Stimulated activated CD8-positive, alpha-beta memory T cell treated with anti-CD3 and anti-CD28 coated beads, Interleukin-12 subunit alpha, Interleukin-12 subunit beta, amount 100 ng/mL, for 1 hour (primary cell): ENCODE measurements around the gene POLR1E.
"Not testable (repeated sequence)": the region's sequence is repeated elsewhere in the genome, so short reads cannot be mapped to it uniquely, and the experiment has no call there.

Experiments used
- DNase-seq: peaks from one replicate; pipeline ENCODE4 v3.0.0-alpha.2; 2020; ENCODE audit warnings: low read depth

Gene POLR1E

GRCh38 chr9:37464426-37465248 lies 21.1 kb upstream of the POLR1E start:
- DNase-seq, result no peak

- peak; percentile 99 for DNase-seq
Measured at GRCh38 chr9:37465249-37466036, 20.3 kb upstream of the POLR1E start, which contains the start of gene ZBTB5. ZBTB5 (minus strand) TSS chr9:37465450; CDS start chr9:37442551, 22,899 bp downstream.

DNA sequence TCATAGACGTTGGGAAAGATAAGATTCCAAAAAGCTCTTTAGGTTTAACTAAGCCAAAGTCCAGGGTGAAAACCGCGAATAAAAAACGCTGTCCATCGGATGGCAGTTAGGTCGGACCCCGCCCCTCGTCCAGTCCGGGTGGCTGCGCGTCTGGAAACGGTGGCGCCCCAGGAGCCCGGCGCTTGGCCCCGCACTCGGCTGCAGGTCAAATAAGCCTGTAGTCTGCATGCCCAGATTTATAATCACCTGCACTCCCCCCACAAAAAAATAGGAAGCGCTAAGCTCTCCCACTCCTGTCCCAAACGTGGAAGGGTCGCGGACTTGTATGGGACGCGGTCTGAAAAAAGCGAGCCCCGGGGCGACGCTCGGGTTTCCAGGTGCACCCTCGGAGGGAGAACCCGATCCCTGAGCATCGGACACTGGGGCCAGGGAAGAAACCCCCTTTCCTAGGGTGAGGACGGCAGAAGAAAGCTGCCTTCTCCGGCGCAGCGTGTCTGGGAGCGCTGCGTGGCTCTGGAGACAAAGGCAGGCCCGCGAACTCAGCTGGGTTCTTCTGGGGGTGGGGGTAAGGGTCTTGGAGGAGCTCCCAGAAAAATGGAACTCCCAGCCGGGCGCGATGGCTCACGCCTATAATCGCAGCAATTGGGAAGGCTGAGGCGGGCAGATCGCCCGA lies 19.6 kb upstream of the POLR1E start:
- no peak for DNase-seq

DNA sequence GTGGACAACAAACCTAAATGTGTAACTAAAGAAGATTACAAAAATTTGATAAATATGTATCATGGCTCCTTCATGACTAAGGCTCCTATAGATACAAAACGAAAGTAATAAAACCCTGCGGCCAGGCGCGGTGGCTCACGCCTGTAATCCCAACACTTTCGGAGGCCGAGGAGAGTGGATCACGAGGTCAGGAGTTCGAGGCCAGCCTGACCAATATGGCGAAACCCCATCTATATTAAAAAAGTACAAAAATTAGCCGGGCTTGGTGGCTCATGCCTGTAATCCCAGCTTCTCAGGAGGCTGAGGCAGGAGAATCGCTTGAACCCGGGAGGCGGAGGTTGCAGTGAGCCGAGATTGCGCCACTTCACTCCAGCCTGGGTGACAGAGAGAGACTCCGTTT lies 18.2 kb upstream of the POLR1E start:
- not testable (repeated sequence) for DNase-seq

GRCh38 chr9:37468620-37469019 lies 17.1 kb upstream of the POLR1E start:
- no peak for DNase-seq

DNA sequence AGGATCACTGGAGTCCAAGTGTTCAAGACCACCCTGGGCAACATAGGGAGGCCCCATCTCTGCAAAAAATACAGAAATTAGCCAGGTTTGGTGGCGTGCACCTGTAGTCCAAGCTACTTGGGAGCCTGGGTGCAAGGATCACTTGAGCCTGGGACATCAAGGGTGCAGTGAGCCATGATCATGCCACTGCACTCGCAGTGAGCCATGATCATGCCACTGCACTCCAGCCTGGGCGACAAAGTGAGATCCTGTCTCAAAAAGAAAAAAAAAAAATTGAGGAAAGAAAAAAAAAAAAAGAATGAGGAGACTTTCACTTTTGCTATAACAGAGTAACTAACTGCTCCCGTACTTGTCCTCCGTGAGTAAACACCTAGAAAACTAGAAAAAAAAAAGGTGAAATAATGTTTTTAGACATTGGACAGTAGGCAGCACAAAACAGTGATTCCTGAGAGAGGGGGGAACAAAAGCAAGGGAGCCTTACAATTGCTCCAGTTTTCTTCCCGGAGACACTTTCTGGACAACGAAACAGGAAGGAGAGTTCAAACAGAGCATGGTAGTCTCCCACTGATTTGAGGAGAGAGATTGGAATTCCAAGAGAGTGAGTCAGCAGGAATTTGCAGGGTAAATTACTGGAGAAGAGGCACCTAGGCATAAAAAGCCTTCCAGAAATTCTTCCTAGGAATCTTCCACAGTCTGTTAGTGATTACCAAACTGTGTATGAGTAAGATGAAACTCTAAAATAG lies 13.6 kb upstream of the POLR1E start:
- DNase-seq, result no peak

DNA sequence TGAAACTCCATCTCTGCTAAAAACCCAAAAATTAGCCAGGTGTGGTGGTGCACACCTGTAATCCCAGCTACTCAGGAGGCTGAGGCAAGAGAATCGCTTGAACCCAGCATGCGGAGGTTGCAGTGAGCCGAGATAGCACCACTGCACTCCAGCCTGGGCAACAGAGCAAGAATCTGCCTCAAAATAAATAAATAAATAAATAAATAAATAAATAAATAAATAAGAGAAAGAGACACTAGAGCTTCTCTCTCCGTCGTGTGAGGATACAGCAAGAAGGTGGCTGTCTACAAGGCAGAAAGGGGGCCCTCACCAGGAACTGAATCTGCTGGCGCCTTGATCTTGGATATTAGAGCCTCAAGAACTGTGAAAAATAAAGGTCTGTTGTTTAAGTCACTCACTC lies 11.8 kb upstream of the POLR1E start:
- DNase-seq, result not testable (repeated sequence)

DNA sequence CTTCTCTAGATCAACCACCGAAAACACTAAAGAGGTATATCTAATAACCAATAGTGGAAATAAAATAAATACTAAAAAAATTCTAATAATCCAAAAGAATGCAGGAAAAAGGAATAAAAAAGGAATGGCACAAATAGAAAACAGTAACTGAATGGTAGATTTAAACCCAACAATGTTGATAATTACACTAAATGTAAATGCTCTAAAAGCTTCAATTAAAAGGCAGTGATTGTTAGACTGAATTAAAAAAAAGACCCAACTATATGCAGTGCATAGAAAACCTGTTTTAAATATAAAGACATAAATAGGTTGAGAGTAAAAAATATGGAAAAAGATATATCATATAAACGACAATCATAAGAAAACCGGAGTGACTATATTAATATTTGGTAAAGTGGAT lies 11.3 kb upstream of the POLR1E start:
- no peak for DNase-seq

DNA sequence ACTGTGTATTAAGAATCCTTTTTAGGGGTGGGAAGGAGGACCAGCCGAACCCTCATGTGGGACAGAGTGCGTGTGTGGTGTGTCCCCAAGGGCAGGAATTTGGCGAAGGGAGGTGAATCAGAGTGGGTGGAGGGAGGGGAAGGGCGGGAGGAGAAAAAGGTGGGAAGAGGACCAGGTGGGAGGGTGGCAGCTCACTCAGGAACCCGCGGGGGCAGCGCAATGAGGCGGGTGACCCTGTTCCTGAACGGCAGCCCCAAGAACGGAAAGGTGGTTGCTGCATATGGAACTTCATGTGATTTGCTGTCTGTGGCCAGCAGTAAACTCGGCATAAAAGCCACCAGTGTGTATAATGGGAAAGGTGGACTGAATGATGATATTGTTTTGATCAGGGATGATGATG lies 8.8 kb upstream of the POLR1E start:
- DNase-seq, result no peak

DNA sequence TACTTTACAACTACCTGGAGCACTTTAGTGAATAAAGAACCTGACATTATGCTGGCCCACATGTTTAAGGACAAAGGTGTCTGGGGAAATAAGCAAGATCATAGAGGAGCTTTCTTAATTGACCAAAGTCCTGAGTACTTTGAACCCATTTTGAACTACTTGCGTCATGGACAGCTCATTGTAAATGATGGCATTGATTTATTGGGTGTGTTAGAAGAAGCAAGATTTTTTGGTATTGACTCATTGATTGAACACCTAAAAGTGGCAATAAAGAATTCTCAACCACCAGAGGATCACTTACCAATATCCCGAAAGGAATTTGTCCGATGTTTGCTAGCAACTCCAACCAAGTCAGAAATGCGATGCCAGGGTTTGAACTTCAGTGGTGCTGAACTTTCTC lies 8.3 kb upstream of the POLR1E start:
- DNase-seq, result not testable (repeated sequence)

GRCh38 chr9:37477987-37478619 lies 7.6 kb upstream of the POLR1E start:
- DNase-seq, result not testable (repeated sequence)

DNA sequence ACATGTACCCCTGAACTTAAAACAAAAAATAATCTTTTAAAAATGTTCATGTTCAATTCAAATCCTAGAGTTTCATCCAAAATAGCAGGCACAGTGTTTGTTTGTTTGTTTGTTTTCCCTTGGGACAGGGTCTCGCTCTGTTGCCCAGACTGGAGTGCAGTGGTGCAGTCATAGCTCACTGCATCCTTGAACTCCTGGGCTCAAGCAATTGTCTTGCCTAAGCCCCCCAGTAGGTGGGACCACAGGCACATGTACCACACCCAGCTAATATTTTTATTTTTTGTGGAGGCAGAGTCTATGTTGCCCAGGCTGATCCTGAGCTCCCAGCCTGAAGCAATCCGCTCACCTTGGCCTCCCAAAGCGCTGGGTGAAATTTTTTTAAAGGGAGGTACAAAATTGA lies 5.0 kb upstream of the POLR1E start:
- no peak for DNase-seq

DNA sequence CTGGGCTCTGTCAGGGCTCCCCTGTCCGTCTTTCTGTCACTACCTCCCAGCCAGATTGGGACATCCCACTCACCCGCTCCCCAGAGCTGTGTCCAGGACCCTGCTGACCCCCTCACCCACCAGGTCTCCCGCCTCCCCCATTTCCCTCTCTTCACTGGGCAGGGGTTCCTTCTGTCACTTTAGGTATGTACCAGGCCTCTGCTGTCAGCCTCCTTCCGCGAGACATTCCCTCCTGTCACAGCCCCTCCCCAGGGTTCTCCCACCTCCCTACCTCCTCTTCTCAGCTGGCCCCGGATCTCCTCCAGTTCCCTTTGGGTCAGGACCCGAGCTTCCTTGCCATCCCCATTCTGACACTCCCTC lies 488 bp downstream of the POLR1E start:
- no peak for DNase-seq

GRCh38 chr9:37486616-37487548 lies 1.1 kb downstream of the POLR1E start:
- no peak for DNase-seq

GRCh38 chr9:37491939-37492338 lies 6.2 kb downstream of the POLR1E start:
- no peak for DNase-seq

DNA sequence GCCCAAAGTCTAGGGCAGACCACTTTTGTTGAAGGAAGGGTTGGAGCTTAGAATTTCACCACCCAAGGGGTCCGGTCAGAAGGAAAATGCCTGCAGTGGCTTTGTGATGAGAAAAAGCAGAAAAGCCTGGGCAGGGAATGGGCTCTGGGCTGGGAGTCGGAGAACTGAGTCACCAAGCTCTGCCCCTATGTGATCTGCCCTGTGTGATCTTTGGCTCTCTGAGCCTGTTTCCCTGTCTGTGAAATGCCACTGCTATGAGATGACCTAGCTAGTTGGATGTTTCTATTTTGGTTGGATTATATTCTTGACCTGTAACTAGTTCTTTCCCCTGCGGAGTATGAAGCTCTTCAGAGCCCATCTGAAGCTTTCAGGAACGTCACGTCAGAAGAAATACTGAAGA lies 9.8 kb downstream of the POLR1E start:
- DNase-seq, result no peak

DNA sequence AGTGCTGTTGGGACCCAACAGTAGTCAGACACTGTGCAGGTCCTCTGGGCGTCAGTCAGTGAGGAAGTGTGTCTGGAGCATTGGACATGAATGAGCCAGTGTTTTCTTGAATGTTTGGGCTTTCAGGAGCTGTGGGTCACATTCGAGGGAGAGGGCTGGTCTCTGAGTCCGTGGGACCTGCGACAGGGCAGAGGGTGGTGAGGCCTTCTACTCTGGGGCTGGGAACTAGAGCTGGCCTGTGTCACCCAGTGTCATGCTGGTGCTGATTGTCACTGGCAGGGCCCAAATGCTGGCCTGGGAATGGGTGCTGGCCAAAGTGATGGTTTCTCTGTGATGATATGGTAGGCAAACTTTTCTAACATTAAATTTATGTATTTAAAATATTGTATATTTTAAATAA lies 10.3 kb downstream of the POLR1E start:
- DNase-seq, result no peak

GRCh38 chr9:37497320-37497719 lies 11.6 kb downstream of the POLR1E start:
- no peak for DNase-seq

DNA sequence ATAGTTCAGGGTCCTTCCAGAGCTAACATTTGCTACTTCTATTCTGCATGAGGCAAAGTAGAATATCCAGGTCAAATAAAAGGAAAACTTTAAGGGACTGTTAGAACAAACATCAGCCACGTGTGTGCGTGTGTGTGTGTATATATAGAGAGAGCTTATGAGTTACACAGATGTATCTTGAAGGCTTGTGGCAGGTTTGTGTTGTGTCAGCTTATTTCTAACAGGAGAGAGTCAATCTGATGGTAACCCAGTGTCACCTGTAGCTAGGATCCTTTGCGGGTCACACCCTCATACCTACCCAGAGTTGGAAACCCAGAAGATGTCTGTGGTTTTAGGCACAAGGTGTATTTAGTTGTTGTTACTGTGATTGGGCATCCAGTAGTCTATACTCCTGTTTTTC lies 12.7 kb downstream of the POLR1E start:
- DNase-seq, result no peak

DNA sequence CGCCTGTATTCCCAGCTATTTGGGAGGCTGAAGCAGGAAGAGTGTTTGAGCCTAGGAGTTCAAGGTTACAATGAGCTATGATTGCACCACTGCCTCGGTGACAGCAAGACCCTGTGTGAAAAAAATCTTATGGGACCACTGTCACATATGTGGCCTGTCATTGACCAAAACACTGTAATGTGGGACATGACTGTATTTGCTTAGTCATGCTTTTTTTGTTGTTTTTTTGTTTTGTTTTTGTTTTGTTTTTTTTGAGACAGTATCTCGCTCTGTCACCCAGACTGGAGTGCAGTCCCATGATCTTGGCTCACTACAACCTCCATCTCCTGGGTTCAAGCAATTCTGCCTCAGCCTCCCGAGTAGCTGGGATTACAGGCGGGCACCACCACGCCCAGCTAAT lies 13.5 kb downstream of the POLR1E start:
- DNase-seq, result no peak
